Effector memory CD4-positive, alpha-beta T cell (primary cell): ENCODE results near the gene TCF23.
A peak's percentile ranks its signal among the peaks of the same experiment; 100 is the strongest.
"Not testable (repeated sequence)": the region's sequence is repeated elsewhere in the genome, so short reads cannot be mapped to it uniquely, and the experiment has no call there.

Experiments
- DNase-seq, 3 donors: peaks; one replicate each; pipeline ENCODE4 v3.0.0-alpha.2; 2020
- H3K27ac ChIP-seq: 2 replicates; pipeline ENCODE4 v1.7.0; 2013; ENCODE audit warnings: mild to moderate bottlenecking, low read length, moderate library complexity; ENCODE audit not compliant: insufficient read depth, poor library complexity, severe bottlenecking
- H3K27me3 ChIP-seq: replicated peaks from 2 replicates; pipeline ENCODE4 v1.7.0; 2013; ENCODE audit warnings: mild to moderate bottlenecking, low read length; ENCODE audit not compliant: insufficient read depth, control insufficient read depth, poor library complexity, severe bottlenecking
- H3K36me3 ChIP-seq: 2 replicates; pipeline ENCODE4 v1.7.0; 2013; ENCODE audit warnings: mild to moderate bottlenecking, low read length, moderate library complexity; ENCODE audit not compliant: control insufficient read depth, insufficient read depth
- H3K4me1 ChIP-seq: 2 replicates; pipeline ENCODE4 v1.7.0; 2013; ENCODE audit warnings: low read length, mild to moderate bottlenecking; ENCODE audit not compliant: control insufficient read depth, insufficient read depth, poor library complexity, severe bottlenecking
- H3K4me3 ChIP-seq: 2 replicates; pipeline ENCODE4 v1.7.0; 2013; ENCODE audit warnings: low read length, low read depth, mild to moderate bottlenecking; ENCODE audit not compliant: insufficient read depth, poor library complexity, severe bottlenecking
- H3K9me3 ChIP-seq: 2 replicates; pipeline ENCODE4 v1.7.0; 2013; ENCODE audit warnings: mild to moderate bottlenecking, low read length, moderate library complexity; ENCODE audit not compliant: control insufficient read depth

Gene TCF23

DNA sequence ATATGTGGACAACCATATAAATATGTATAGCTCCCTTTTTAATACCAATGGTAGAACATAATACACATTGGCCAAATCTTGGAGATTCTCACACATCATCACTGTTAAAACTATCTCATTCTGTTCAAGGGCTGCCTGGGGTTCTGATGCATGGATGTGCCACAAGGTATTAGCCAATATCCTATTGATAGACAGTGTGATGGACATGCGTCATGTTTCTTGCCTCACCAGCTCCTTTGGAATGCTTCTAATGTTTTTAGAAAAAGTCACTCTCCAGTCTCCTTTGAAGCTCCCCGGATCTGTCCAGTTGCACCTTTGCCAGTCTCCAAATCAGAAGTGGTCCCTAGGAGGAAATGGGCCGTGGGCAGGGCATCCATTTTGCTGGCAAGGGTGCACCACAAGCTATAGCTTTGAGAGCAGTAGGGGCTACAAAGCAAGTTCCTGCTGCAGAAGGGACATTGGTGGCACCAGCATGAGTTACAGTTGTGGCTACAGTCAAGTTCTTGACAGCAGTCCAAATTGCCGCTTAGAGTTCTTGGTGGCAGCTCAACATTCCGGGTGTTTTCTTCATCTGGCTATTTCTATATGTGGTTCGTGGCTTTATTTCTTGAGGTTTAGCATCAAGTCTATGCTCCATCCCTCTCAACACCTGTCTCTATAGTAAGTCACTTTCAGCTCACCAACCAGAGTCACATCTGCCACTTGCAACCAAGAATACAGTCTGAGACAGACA is 38.0 kb downstream of the TCF23 start:
- Histone ChIP-seq H3K36me3 (no peaks in the 10 kb centered on the region), H3K27ac (no peak overlapping the region), H3K9me3 (no peaks in the 10 kb centered on the region), H3K4me3 (no peak overlapping the region), H3K27me3 (no peaks in the 10 kb centered on the region), H3K4me1 (no peaks in the 10 kb centered on the region)
- DNase-seq: no peak

DNA sequence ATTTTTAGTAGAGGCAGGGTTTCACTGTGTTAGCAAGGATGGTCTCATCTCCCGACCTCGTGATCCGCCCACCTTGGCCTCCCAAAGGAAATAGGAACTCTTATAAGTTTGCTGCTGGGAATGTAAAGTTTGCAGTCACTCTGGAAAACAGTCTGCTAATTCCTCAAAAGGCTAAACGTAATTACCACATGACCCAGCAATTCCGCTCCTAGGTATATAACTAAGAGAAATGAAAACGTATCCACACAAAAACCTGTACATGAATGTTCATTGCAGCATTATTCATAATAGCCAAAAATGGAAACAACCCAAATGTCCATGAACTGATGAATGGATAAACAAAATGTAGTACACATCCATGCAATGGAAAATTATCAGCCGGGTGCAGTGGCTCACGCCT is 41.2 kb downstream of the TCF23 start:
- no peaks in the 10 kb centered on the region for H3K4me1 ChIP-seq
- no peaks in the 10 kb centered on the region for H3K36me3 ChIP-seq
- H3K9me3 ChIP-seq: no peaks in the 10 kb centered on the region
- no peaks in the 10 kb centered on the region for H3K27me3 ChIP-seq
- H3K4me3 ChIP-seq: no peak overlapping the region
- DNase-seq: no peak
- no peak overlapping the region for H3K27ac ChIP-seq

DNA sequence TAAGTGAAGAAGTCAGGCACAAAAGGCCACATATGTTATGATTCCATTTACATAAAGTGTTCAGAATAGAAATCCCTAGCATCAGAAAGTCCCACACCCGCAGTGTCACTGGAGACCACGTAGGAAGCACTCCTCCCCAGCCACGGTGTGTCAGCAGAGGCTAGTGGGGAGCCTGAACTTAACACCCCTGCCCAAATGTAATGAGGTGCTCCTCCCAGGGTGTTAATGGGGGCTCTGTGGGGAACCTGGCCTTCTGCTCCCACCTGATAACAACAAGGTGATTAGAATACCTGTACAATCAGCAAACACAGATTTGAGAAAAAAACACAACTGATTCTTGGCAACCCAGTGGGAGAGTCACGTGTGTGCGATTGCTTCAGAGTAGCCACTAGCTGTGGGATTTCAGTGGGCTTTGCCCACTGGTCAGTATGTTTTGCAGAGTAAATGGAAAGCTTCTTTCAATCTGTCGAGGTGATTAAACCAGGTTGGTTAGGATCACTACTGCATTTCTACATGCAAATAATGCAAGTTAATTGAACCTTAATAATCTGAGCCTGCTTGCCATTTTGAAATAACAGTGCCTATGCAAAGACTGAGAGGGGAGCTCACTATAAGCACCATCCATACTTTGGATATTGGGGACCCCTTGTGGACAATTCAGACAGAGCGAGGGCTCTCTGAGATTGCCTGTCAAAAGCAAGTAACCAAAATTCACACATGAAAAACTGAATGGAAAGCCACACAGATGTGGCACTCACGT is 42.4 kb downstream of the TCF23 start:
- no peaks in the 10 kb centered on the region for H3K36me3 ChIP-seq
- H3K4me1 ChIP-seq: no peaks in the 10 kb centered on the region
- no peaks in the 10 kb centered on the region for H3K27me3 ChIP-seq
- H3K4me3 ChIP-seq: no peak overlapping the region
- no peaks in the 10 kb centered on the region for H3K9me3 ChIP-seq
- H3K27ac ChIP-seq: no peak overlapping the region
- DNase-seq: peak in 1 of 3 donors; percentile 15

DNA sequence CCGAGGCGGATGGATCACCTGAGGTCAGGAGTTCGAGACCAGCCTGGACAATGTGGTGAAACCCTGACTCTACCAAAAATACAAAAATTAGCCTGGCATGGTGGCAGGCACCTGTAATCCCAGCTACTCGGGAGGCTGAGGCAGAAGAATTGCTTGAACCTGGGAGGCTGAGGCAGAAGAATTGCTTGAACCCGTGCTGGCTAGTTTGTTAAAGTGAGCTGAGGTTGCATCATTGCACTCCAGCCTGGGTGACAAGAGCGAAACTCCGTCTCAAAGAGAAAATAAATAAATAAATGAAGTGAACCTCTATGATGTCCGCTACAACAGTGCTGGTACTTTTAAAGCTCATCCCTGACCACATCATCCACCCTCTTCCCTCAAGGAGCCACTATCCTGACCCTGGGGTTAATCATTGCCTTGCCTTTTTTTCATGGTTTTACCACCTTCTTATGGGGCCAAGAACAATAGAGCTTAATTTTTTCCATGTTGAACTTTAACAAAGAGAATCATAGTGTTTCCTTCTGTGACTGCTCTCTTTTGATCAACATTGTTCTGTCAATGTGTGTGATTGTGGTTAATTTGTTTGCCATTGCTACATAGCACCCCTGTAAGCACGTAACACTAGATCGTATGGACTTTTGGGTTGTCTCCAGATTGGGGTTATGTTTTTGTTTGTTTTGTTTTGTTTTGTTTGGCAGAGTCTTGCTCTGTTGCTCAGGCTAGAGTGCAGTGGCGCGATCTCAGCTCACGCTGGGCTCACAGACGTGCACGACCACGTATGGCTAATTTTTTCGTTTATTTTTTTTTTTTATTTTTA is 45.9 kb downstream of the TCF23 start:
- Histone ChIP-seq H3K4me1 (no peaks in the 10 kb centered on the region), H3K27me3 (no peaks in the 10 kb centered on the region), H3K36me3 (peaks cover 5% of the 10 kb centered on the region), H3K27ac (no peak overlapping the region), H3K9me3 (no peaks in the 10 kb centered on the region), H3K4me3 (no peak overlapping the region)
- DNase-seq: no peak

- H3K9me3 ChIP-seq, DNase-seq, H3K27me3 ChIP-seq, H3K4me1 ChIP-seq, H3K27ac ChIP-seq, H3K4me3 ChIP-seq: not testable (repeated sequence)
- peaks cover 12% of the 10 kb centered on the region for H3K36me3 ChIP-seq
Measured at GRCh38 chr2:27195799-27196198, 47.0 kb downstream of the TCF23 start.

GRCh38 chr2:27198068-27198467 is 49.3 kb downstream of the TCF23 start:
- not testable (repeated sequence) for H3K4me1 ChIP-seq, H3K27me3 ChIP-seq, DNase-seq, H3K9me3 ChIP-seq, H3K27ac ChIP-seq, H3K4me3 ChIP-seq
- peaks cover 24% of the 10 kb centered on the region for H3K36me3 ChIP-seq

- Histone ChIP-seq H3K27me3 (no peaks in the 10 kb centered on the region), H3K27ac (no peak overlapping the region), H3K36me3 (peaks cover 28% of the 10 kb centered on the region), H3K9me3 (no peaks in the 10 kb centered on the region), H3K4me1 (no peaks in the 10 kb centered on the region), H3K4me3 (no peak overlapping the region)
- no peak for DNase-seq
Measured at GRCh38 chr2:27198627-27199026, 49.8 kb downstream of the TCF23 start.

DNA sequence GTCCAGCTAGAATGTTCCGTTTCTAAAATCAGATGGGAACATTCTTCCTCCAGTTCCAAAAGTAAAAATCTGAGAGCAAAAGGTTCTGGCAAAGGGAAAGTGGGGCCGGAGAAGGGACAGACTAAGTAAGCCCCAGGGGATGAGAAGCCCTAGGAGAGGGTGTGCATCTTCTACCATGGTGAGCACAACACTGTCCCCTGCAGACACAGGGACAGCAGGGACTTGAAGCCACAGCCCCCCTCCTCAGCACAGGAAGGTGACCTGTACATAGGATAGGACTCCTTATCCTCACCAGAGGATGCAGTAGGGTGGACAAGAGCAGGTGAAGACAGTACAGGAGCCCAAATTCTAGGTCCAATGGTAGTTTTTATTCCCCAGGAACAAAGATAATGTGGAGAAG is 50.4 kb downstream of the TCF23 start:
- Histone ChIP-seq H3K27me3 (no peaks in the 10 kb centered on the region), H3K9me3 (no peaks in the 10 kb centered on the region), H3K4me1 (peaks cover 2% of the 10 kb centered on the region), H3K27ac (no peak overlapping the region), H3K36me3 (peaks cover 34% of the 10 kb centered on the region), H3K4me3 (no peak overlapping the region)
- no peak for DNase-seq

DNA sequence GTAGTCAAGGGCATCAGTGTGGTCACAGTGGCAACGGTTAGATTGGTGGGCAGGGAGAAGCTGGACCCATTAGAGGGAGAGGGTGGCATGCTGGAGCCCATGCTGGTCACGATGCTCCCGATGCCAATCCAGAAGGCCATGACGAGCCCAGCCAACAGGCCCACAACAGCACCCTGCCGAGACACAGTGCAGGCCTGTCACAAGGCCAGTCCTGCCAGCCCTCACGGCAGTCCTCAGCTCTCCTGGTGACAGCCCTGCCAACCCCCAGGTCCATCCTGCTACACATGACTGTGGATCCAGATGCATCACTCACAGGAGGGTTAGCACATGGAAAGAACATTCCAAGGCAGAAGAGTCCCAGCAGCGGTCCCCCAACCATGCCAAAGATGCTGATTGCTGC is 52.9 kb downstream of the TCF23 start:
- Histone ChIP-seq H3K36me3 (peaks cover 48% of the 10 kb centered on the region), H3K27me3 (no peaks in the 10 kb centered on the region), H3K4me3 (no peak overlapping the region), H3K9me3 (no peaks in the 10 kb centered on the region), H3K4me1 (peaks cover 7% of the 10 kb centered on the region), H3K27ac (no peak overlapping the region)
- no peak for DNase-seq

DNA sequence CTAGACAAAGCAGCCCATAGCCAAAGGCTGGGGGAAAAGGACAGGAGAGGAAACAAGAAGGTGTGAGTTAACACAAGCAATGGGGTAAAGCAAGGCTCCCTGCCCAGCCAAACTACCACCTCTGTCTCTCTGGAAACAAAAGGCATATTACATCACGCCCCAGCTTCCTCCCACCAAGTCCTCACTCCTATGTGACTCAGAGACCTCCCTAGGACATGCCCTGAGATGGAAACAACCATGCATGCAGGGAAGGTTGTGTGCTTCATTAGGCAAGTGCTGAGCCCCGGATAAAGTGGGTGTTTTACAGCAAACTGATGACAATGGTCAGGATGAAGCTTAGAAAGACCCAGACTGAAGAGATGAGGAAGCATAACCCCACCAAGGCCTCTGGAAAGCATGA is 54.0 kb downstream of the TCF23 start:
- Histone ChIP-seq H3K4me1 (peaks cover 7% of the 10 kb centered on the region), H3K4me3 (no peak overlapping the region), H3K36me3 (peaks cover 59% of the 10 kb centered on the region), H3K27ac (no peak overlapping the region), H3K9me3 (no peaks in the 10 kb centered on the region), H3K27me3 (no peaks in the 10 kb centered on the region)
- no peak for DNase-seq
